AG04450 (cell line): ENCODE measurements around the gene NOXRED1. TPM values are rescaled to one million over a fixed set of nuclear protein-coding genes. Genes with fewer than 3 reads are reported as not detected.

Experiments
- CTCF ChIA-PET: fragments of 300-600, 350-600 bp; formaldehyde crosslinking; extraction: SDS; loops from one replicate; lab custom pipeline; 2022; ENCODE audit warnings: antibody characterized with exemption, inconsistent platforms; lab: Charles Lee
- POLR2A ChIA-PET: fragments of 350-600 bp; formaldehyde crosslinking; extraction: SDS; loops from one replicate; lab custom pipeline; 2021; ENCODE audit warnings: antibody characterized with exemption, inconsistent platforms; lab: Yijun Ruan, JAX
- DNase-seq: peaks from one replicate; pipeline ENCODE4 v3.0.0-alpha.2; 2011; ENCODE audit warnings: low read depth, low spot score
- H3K27ac ChIP-seq: one replicate; pipeline ENCODE4 v1.5.1; 2012; ENCODE audit warnings: low read depth, low read length, control low read depth
- H3K27me3 ChIP-seq: one replicate; pipeline ENCODE4 v1.6.0; 2012; ENCODE audit warnings: low read length; ENCODE audit not compliant: control insufficient read depth, insufficient read depth
- H3K4me3 ChIP-seq: 2 replicates; pipeline ENCODE4 v1.5.1; 2011; ENCODE audit warnings: mild to moderate bottlenecking, low read depth, low read length, control low read depth
- H3K9me3 ChIP-seq: 2 replicates; pipeline ENCODE4 v1.5.1; 2012; ENCODE audit warnings: low read length; ENCODE audit not compliant: control insufficient read depth, insufficient read depth
- CTCF ChIP-seq: IDR thresholded peaks from 2 replicates; pipeline ENCODE4 v1.5.1; 2011; ENCODE audit warnings: low read depth, low read length, control low read depth, inconsistent platforms
- polyA plus RNA-seq: library from polyadenylated mRNA; depleted of rRNA; stranded (reverse); fragments of >200 nt; gene quantifications from 2 replicates; pipeline ENCODE4 v1.2.3, GENCODE V29; 2011

Gene NOXRED1
- polyA plus RNA-seq, 1 experiment, result 0.16 TPM

- ChIA-PET CTCF (interaction anchor here (2.1 kb wide), 1 partner anchor 8 kb away, joined by 20 read pairs; no protein-coding TSS in a partner anchor), POLR2A (no interaction called here)
- no peak for DNase-seq
- H3K27ac ChIP-seq, result no peak overlapping the region
- no peak for TF ChIP-seq CTCF
- no peak overlapping the region for H3K4me3 ChIP-seq
- peaks cover 5% of the 10 kb centered on the region for H3K27me3 ChIP-seq
- H3K9me3 ChIP-seq, result no peaks in the 10 kb centered on the region
Measured at GRCh38 chr14:77467801-77468200, 44.5 kb upstream of the NOXRED1 start.

GRCh38 chr14:77459072-77459723, 35.9 kb upstream of the NOXRED1 start:
- POLR2A ChIA-PET, result no interaction called here
- CTCF ChIA-PET, result interaction anchor here (0.5 to 4.6 kb wide), 40 partner anchors 8 to 648 kb away, joined by 3 to 84 read pairs (median 4); partner anchors contain the start of genes ALKBH1 and SLIRP
- H3K4me3 ChIP-seq, result peak overlapping the region; percentile 99
- H3K9me3 ChIP-seq, result peaks cover 4% of the 10 kb centered on the region; the same call in 1 of the 2 replicates
- H3K27me3 ChIP-seq, result no peaks in the 10 kb centered on the region
- peak; percentile 80 for TF ChIP-seq CTCF
- peak; percentile 55 for DNase-seq
- H3K27ac ChIP-seq, result no peak overlapping the region

DNA sequence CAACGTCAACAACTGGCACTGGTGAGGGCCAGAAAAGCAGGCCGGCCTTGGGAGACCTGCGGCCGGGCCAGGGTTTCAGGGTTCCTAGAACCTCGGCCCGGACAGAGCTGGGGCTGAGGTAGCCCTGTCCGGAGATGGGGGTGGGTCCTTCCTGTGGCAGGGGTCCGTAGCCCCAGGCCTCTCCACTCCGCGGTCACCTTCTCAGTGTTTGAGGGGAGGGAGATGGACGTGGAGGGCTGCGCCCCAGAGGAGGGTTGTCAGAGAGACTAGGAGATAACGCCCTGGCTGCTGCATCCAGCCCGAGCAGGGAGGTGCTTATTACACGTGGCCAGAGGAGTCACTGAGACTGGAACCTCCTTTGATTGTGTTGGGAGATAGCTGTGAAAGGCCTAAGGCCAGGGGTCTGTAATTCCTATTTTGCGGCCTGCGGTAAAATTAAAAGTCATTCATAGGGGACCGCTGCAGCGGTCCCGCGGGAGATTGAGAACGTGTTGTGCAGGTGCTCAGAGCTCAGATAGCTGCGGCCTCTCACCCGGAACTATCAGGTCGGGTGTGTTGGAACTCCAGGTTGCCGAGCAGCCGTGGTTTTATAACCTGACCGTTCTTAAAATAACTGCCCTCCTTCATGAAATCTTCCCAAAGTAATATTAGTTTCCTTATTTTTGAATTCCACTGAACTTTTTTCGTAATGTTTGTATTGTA, 35.1 kb upstream of the NOXRED1 start:
- no peak for DNase-seq
- Histone ChIP-seq H3K9me3 (peaks cover 4% of the 10 kb centered on the region; the same call in 1 of the 2 replicates), H3K27ac (peak overlapping the region; percentile 93), H3K4me3 (peak overlapping the region; percentile 99), H3K27me3 (no peaks in the 10 kb centered on the region)
- POLR2A ChIA-PET, result no interaction called here
- CTCF ChIA-PET, result interaction anchor here (0.7 to 4.6 kb wide), 30 partner anchors 9 to 293 kb away, joined by 3 to 84 read pairs (median 5); partner anchors contain the start of genes ALKBH1 and SLIRP
- TF ChIP-seq CTCF, result no peak

DNA sequence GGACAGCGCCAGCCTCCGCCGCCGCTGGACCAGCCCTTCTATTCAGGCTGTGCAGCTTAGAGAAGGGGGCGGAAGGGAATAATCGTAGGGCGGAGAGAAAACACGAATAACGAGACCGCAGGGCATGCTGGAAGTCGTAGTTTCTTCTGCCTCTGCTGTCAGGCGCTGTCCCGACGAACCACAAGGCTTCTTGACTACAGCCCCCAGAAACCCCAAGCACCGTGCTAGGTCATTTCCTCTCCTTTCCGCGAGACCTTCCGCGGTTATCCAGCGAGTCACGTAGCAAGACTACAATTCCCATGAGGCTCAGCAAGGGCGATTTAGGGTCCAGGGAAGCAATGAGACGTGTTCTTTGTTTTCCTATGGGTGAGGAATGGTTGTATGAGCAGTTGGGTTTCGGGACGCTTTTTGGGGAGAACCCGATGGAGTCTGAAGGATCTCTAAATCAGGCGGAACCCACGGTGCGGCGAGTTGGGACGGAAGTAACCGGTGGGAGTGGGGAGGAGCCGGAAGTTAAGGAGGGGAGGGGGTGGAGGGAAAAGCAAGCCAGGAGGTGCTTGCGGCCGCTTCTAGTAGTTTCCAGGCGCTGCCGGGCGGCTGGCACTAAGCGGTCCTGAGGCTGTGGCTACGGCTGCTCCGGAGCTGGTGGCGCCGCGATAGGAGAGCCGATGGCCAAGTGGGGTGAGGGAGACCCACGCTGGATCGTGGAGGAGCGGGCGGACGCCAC, 34.4 kb upstream of the NOXRED1 start, which contains the start of the genes AHSA1 and VIPAS39:
Gene AHSA1 (plus strand): TSS at position 572 of the 727 bp plus-strand sequence. CDS start 97 bp downstream, at position 669.
Gene VIPAS39 (minus strand): TSS at position 80 of the 727 bp plus-strand sequence. CDS start 3,499 bp downstream, outside the sequence.
- POLR2A ChIA-PET, result interaction anchor here (0.8 kb wide), 1 partner anchor 303 kb away, joined by 3 read pairs; the partner anchor contains the start of gene SNW1
- TF ChIP-seq CTCF, result no peak
- peaks cover 4% of the 10 kb centered on the region; the same call in 1 of the 2 replicates for H3K9me3 ChIP-seq

More for the DNA sequence above, 34.4 kb upstream of the NOXRED1 start, which contains the start of the genes AHSA1 and VIPAS39:
- Histone ChIP-seq H3K27ac (peak within 1 kb of the TSS; percentile 93), H3K27me3 (no peaks in the 10 kb centered on the region), H3K4me3 (peak within 1 kb of the TSS; percentile 99)
- DNase-seq, result peak; percentile 98
- CTCF ChIA-PET, result interaction anchor here (1.1 to 4.6 kb wide), 3 partner anchors 94 to 250 kb away, joined by 5 to 84 read pairs (median 26); partner anchors contain the start of genes ALKBH1 and SLIRP
